ENCODE data around the gene CASKIN2. TPM values are rescaled to one million over a fixed set of nuclear protein-coding genes. Genes with fewer than 3 reads are reported as not detected.

CASKIN2 gene
- total RNA-seq, 1 experiment from 2014 or later = 41.8 TPM

- ChIA-PET POLR2A (interaction anchor here (0.8 to 1.7 kb wide), 9 partner anchors 9 to 255 kb away, joined by 3 to 26 read pairs (median 4); partner anchors contain the start of genes GGA3, GRB2, LLGL2 and MRPS7), CTCF (interaction anchor here (0.6 to 2.1 kb wide), 23 partner anchors 9 to 801 kb away, joined by 3 to 52 read pairs (median 6); partner anchors contain the start of genes GRB2, LLGL2, MIF4GD and SLC25A19)
- no TSS peak for BruUV-seq (replicated peaks)
- peaks cover 60% of the 10 kb centered on the region for H3K36me3 Mint-ChIP-seq (ENCODE audit: insufficient read depth, unreplicated experiment)
- H3K4me1 Mint-ChIP-seq (ENCODE audit: low read depth, unreplicated experiment) = peaks cover 12% of the 10 kb centered on the region
- Histone ChIP-seq H3K36me3 (ENCODE audit: control insufficient read depth, insufficient read depth, low read length) (peaks cover 3% of the 10 kb centered on the region; the same call in 1 of the 2 replicates), H3K9me3 (no peaks in the 10 kb centered on the region), H3K4me3 (ENCODE audit: low read depth, low read length) (peak within 1 kb of the TSS; percentile 93), H3K4me1 (peaks cover 15% of the 10 kb centered on the region; the same call in 1 of the 2 replicates), H3K27me3 (replicated peaks; ENCODE audit: control insufficient read depth, insufficient read depth, low read length) (no peaks in the 10 kb centered on the region)
- H3K9me3 Mint-ChIP-seq (ENCODE audit: unreplicated experiment) = no peaks in the 10 kb centered on the region
- peak within 1 kb of the TSS; percentile 50 for H3K27ac Mint-ChIP-seq (ENCODE audit: unreplicated experiment)
- peak; percentile 95 to 97 for DNase-seq
- intact Hi-C loops (cut with micrococcal nuclease; ENCODE audit: unreplicated experiment) = loop anchor here (1.0 to 5.0 kb wide), 2 partner anchors 9 to 36 kb away; partner anchors contain the start of gene LLGL2
- TF ChIP-seq CTCF (IDR thresholded peaks at IDR 0.05; ENCODE audit: insufficient read depth in 1 of 2, low read depth in 1 of 2, low read length in 1 of 2, severe bottlenecking in 1 of 2, unreplicated experiment in 1 of 2) = no peak
- H3K27me3 Mint-ChIP-seq (ENCODE audit: insufficient read depth, unreplicated experiment) = no peaks in the 10 kb centered on the region
- peak within 1 kb of the TSS; percentile 94 for H3K4me3 Mint-ChIP-seq (ENCODE audit: unreplicated experiment)
Measured at GRCh38 chr17:75516255-75516618, 900 bp upstream of the CASKIN2 start, which contains the start of gene TSEN54. TSEN54 (plus strand) TSS chr17:75516528; CDS start chr17:75516561, 33 bp downstream.

DNA sequence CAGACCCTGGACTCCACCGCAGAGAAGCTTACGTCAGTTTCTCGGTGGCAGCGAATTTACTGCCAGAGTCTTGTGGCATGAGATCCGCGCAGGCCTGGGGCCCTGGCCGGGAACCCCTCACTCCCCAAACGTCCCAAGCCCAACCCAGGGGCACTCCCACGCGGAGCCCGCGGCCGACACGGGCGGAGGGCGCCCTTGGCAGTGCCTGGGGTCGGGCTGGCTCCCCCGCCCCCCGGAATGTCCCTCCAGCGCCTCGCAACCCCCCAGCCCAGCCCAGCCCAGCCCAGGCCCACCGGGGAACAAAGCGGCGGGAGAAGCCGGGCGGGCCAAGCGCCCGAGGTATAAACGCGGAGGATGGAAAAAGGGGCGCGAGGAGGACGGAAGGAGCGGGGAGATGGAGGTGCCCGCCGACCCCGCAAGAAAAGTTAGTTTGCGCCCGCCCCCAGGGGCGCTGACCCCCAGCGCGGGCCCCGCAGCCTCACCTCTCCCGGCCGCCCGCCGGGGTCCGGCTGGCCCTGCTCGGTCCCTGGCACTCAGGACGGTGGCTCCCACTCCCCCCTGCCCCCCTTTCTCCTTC, 330 bp downstream of the CASKIN2 start:
- no peak for TF ChIP-seq CTCF (IDR thresholded peaks at IDR 0.05; ENCODE audit: insufficient read depth in 1 of 2, low read depth in 1 of 2, low read length in 1 of 2, severe bottlenecking in 1 of 2, unreplicated experiment in 1 of 2)
- DNase-seq = no peak
- Histone ChIP-seq H3K4me1 (peaks cover 15% of the 10 kb centered on the region; the same call in 1 of the 2 replicates), H3K27me3 (replicated peaks; ENCODE audit: control insufficient read depth, insufficient read depth, low read length) (no peaks in the 10 kb centered on the region), H3K9me3 (no peaks in the 10 kb centered on the region), H3K36me3 (ENCODE audit: control insufficient read depth, insufficient read depth, low read length) (peaks cover 3% of the 10 kb centered on the region; the same call in 1 of the 2 replicates), H3K4me3 (ENCODE audit: low read depth, low read length) (peak overlapping the region; percentile 93)
- Mint-ChIP-seq H3K36me3 (ENCODE audit: insufficient read depth, unreplicated experiment) (peaks cover 68% of the 10 kb centered on the region), H3K27ac (ENCODE audit: unreplicated experiment) (no peak overlapping the region), H3K9me3 (ENCODE audit: unreplicated experiment) (no peaks in the 10 kb centered on the region), H3K4me1 (ENCODE audit: low read depth, unreplicated experiment) (peaks cover 12% of the 10 kb centered on the region), H3K27me3 (ENCODE audit: insufficient read depth, unreplicated experiment) (no peaks in the 10 kb centered on the region), H3K4me3 (ENCODE audit: unreplicated experiment) (peak overlapping the region; percentile 94)
- POLR2A ChIA-PET = no interaction called here
- no TSS peak for BruUV-seq (replicated peaks)
- CTCF ChIA-PET = no interaction called here
- intact Hi-C loops (cut with micrococcal nuclease; ENCODE audit: unreplicated experiment) = loop anchor here (1.0 to 5.0 kb wide), 3 partner anchors 37 to 89 kb away; no protein-coding TSS in a partner anchor

DNA sequence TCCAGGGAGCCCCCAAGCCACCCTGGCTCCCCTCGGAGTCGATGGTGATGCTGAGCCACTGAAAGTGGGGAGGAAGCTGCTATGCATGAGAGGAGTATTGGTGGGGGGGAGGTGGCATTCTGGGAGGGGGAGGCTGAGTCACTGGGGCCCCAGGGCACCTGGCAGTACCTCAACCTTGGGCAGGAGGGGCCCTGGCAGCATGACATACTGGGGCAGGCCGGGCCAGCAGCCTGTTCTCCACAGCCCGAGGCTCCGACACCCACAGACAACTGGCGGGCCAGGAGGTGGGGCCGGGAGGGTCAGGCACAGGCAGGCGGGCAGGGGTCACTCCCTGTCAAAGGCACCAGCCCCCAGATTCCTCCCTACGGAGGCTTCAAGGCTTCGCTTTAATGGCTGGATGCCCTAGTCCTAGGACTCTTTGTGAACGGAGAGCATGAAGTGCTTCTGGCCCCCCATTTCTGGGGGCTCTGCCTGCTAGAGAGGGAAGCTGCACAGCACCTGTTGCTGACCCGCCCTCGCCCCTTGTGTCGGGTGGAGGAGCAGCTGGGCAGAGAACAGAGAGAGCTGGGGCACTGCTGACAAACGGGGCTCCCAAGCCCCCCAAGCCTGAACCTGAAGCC, 928 bp downstream of the CASKIN2 start:
- Mint-ChIP-seq H3K9me3 (ENCODE audit: unreplicated experiment) (no peaks in the 10 kb centered on the region), H3K36me3 (ENCODE audit: insufficient read depth, unreplicated experiment) (peaks cover 66% of the 10 kb centered on the region), H3K27ac (ENCODE audit: unreplicated experiment) (no peak overlapping the region), H3K4me3 (ENCODE audit: unreplicated experiment) (peak overlapping the region; percentile 94), H3K4me1 (ENCODE audit: low read depth, unreplicated experiment) (peaks cover 12% of the 10 kb centered on the region), H3K27me3 (ENCODE audit: insufficient read depth, unreplicated experiment) (no peaks in the 10 kb centered on the region)
- BruUV-seq (replicated peaks) = no TSS peak
- H3K27me3 ChIP-seq (replicated peaks; ENCODE audit: control insufficient read depth, insufficient read depth, low read length) = no peaks in the 10 kb centered on the region
- no peaks in the 10 kb centered on the region for H3K9me3 ChIP-seq
- ChIA-PET CTCF (no interaction called here), POLR2A (interaction anchor here (0.6 kb wide), 1 partner anchor 111 kb away, joined by 8 read pairs; no protein-coding TSS in a partner anchor)
- H3K4me3 ChIP-seq (ENCODE audit: low read depth, low read length) = peak overlapping the region; percentile 93
- intact Hi-C loops (cut with micrococcal nuclease; ENCODE audit: unreplicated experiment) = loop anchor here (2.0 kb wide), 1 partner anchor 74 kb away; no protein-coding TSS in a partner anchor
- peaks cover 15% of the 10 kb centered on the region; the same call in 1 of the 2 replicates for H3K4me1 ChIP-seq
- H3K36me3 ChIP-seq (ENCODE audit: control insufficient read depth, insufficient read depth, low read length) = peaks cover 3% of the 10 kb centered on the region; the same call in 1 of the 2 replicates
- no peak for TF ChIP-seq CTCF (IDR thresholded peaks at IDR 0.05; ENCODE audit: insufficient read depth in 1 of 2, low read depth in 1 of 2, low read length in 1 of 2, severe bottlenecking in 1 of 2, unreplicated experiment in 1 of 2)
- DNase-seq = no peak

Measured in Caco-2 (cell line).